Lung (tissue), 12 donors: ENCODE measurements around the gene PRKCB. TPM values are rescaled to one million over a fixed set of nuclear protein-coding genes. Genes with fewer than 3 reads are reported as not detected.
"Not testable (repeated sequence)": the region's sequence is repeated elsewhere in the genome, so short reads cannot be mapped to it uniquely, and the experiment has no call there.

Experiments used
- ATAC-seq: fragments of 200-7000 bp; cut with Tn5 transposase; one replicate; pipeline ENCODE4 v1.9.1; 2020; ENCODE audit warnings: moderate number of reproducible peaks; ENCODE audit not compliant: insufficient read depth, low FRiP score
- DNase-seq, 3 donors: peaks; one replicate each; pipeline ENCODE4 v3.0.0-alpha.2; 2013 to 2017
- H3K27ac ChIP-seq, 2 donors: one replicate each; pipeline ENCODE4 v1.5.1; 2013; ENCODE audit warnings: mild to moderate bottlenecking in 2 of 2, moderate library complexity in 2 of 2, control low read depth in 1 of 2, inconsistent platforms in 1 of 2, low read depth in 1 of 2, low read length in 1 of 2
- H3K27me3 ChIP-seq, 3 donors: one replicate each; pipeline ENCODE4 v1.5.1; 2013; ENCODE audit warnings: low read length in 2 of 3; ENCODE audit not compliant: control insufficient read depth in 3 of 3, insufficient read depth in 3 of 3
- H3K36me3 ChIP-seq, 4 donors: one replicate each; pipeline ENCODE4 v1.5.1; 2013; ENCODE audit warnings: low read length in 4 of 4, mild to moderate bottlenecking in 1 of 4, moderate library complexity in 1 of 4; ENCODE audit not compliant: control insufficient read depth in 4 of 4, insufficient read depth in 4 of 4
- H3K4me1 ChIP-seq, 5 donors: one replicate each; pipeline ENCODE4 v1.5.1; 2013; ENCODE audit warnings: low read length in 5 of 5, mild to moderate bottlenecking in 2 of 5, moderate library complexity in 1 of 5; ENCODE audit not compliant: control insufficient read depth in 5 of 5, insufficient read depth in 5 of 5
- H3K4me3 ChIP-seq: one replicate; pipeline ENCODE4 v1.5.1; 2013; ENCODE audit warnings: mild to moderate bottlenecking, control low read depth, moderate library complexity
- H3K9ac ChIP-seq, 2 donors: one replicate each; pipeline ENCODE4 v1.5.1; 2013; ENCODE audit warnings: low read length in 2 of 2, control low read depth in 1 of 2; ENCODE audit not compliant: insufficient read depth in 1 of 2
- H3K9me3 ChIP-seq, 4 donors: one replicate each; pipeline ENCODE4 v1.5.1; 2013; ENCODE audit warnings: low read length in 3 of 4, mild to moderate bottlenecking in 1 of 4, moderate library complexity in 1 of 4; ENCODE audit not compliant: control insufficient read depth in 4 of 4, insufficient read depth in 3 of 4
- CTCF ChIP-seq: IDR thresholded peaks from 2 replicates; pipeline ENCODE4 v1.5.1; 2012; ENCODE audit warnings: mild to moderate bottlenecking; ENCODE audit errors: control extremely low read depth, extremely low read depth
- WGBS, 2 donors: extraction: QIAGEN DNeasy Blood & Tissue Kit; methylation state at CpG; one replicate each; pipeline ENCODE4 v1.1.7; 2013; 5-methylcytosine and 5-hydroxymethylcytosine counted together
- polyA plus RNA-seq, 2 donors: library from polyadenylated mRNA; stranded (reverse); fragments of 200-250 nt; gene quantifications; one replicate each; pipeline ENCODE4 v1.2.1, GENCODE V29; 2013
- total RNA-seq, 2 donors: library from RNA; depleted of rRNA in 1 of 2; stranded (reverse); fragments of >200 nt in 1 of 2; gene quantifications; one replicate each; pipeline ENCODE4 v1.2.1, GENCODE V29; 2014 to 2021
- donor health status: control.
- donor health status: control.
- donor health status: Bipolar disorder and iron deficiency.
- donor health status: healthy.
- donor health status: DM: yes; HTN: yes; CAD: no.

PRKCB gene
- total and polyA plus RNA-seq, 4 donors, result 2.5 to 46.4 (median 21.8) TPM

GRCh38 chr16:24011237-24011636 is 175.5 kb downstream of the PRKCB start:
- Histone ChIP-seq H3K4me3 (no peak overlapping the region), H3K9ac (no peak overlapping the region), H3K27me3 (peaks cover 0 to 2% (median 0%) of the 10 kb centered on the region in 3 donors), H3K4me1 (peaks cover 0 to 8% (median 0%) of the 10 kb centered on the region in 5 donors), H3K9me3 (peaks cover 0 to 2% (median 0%) of the 10 kb centered on the region in 4 donors), H3K36me3 (peaks cover 0 to 6% (median 3%) of the 10 kb centered on the region in 4 donors), H3K27ac (no peak overlapping the region)
- TF ChIP-seq CTCF, result no peak
- DNase-seq, result no peak
- no peak for ATAC-seq

GRCh38 chr16:24013054-24013636 is 177.4 kb downstream of the PRKCB start:
- Histone ChIP-seq H3K36me3 (peaks cover 0 to 6% (median 3%) of the 10 kb centered on the region in 4 donors), H3K4me3 (no peak overlapping the region), H3K4me1 (peaks cover 0 to 8% (median 0%) of the 10 kb centered on the region in 5 donors), H3K27ac (no peak overlapping the region), H3K27me3 (peaks cover 0 to 2% (median 0%) of the 10 kb centered on the region in 3 donors), H3K9ac (no peak overlapping the region), H3K9me3 (peaks cover 0 to under 1% (median 0%) of the 10 kb centered on the region in 4 donors)
- 74 to 83% methylated on average over 5 of the region's 5 CpGs for WGBS, 2 donors
- no peak for TF ChIP-seq CTCF
- no peak for ATAC-seq
- no peak for DNase-seq

- H3K9ac ChIP-seq, result no peak overlapping the region
- no peak for TF ChIP-seq CTCF
- H3K4me3 ChIP-seq, result no peak overlapping the region
- DNase-seq (peak in 2 of 3 donors; percentile 17), ATAC-seq (peak; percentile 15)
- H3K4me1 ChIP-seq, result peaks cover 0 to 8% (median 0%) of the 10 kb centered on the region in 5 donors
- H3K27me3 ChIP-seq, result peaks cover 0 to 2% (median 0%) of the 10 kb centered on the region in 3 donors
- H3K36me3 ChIP-seq, result peaks cover 0 to 6% (median 3%) of the 10 kb centered on the region in 4 donors
- WGBS, 2 donors, result 29 to 40% methylated on average over 9 of the region's 9 CpGs
- H3K27ac ChIP-seq, result no peak overlapping the region
- no peaks in the 10 kb centered on the region for H3K9me3 ChIP-seq
These were observed 178.3 kb downstream of the PRKCB start for GRCh38 chr16:24013864-24014645.

GRCh38 chr16:24014955-24015354 is 179.2 kb downstream of the PRKCB start:
- WGBS, 2 donors, result 86 to 95% methylated on average over 7 of the region's 7 CpGs
- ATAC-seq, H3K9ac ChIP-seq, H3K9me3 ChIP-seq, H3K4me3 ChIP-seq, H3K4me1 ChIP-seq, H3K36me3 ChIP-seq, H3K27me3 ChIP-seq, DNase-seq, H3K27ac ChIP-seq: not testable (repeated sequence)
